WTC11 (cell line): ENCODE results near the gene CYBA. TPM values are rescaled to one million over a fixed set of nuclear protein-coding genes. Genes with fewer than 3 reads are reported as not detected.

Source experiments
- ATAC-seq: fragments of 200-7000 bp; cut with Tn5 transposase; 2 replicates; pipeline ENCODE4 v1.10.0; 2021; ENCODE audit warnings: mild to moderate bottlenecking, moderate library complexity
- CTCF ChIA-PET: fragments of 300-600 bp; sonication (Branson Sonifier 250); formaldehyde crosslinking; loops from one replicate; lab custom pipeline; 2021; ENCODE audit warnings: antibody characterized with exemption; lab: Charles Lee
- POLR2A ChIA-PET: fragments of 350-600 bp; sonication (Branson Sonifier 250); formaldehyde crosslinking; loops from one replicate; lab custom pipeline; 2021; ENCODE audit warnings: antibody characterized with exemption; lab: Charles Lee
- DNase-seq: peaks from one replicate; pipeline ENCODE4 v3.0.0; 2021; ENCODE audit warnings: low spot score
- H3K27ac Mint-ChIP-seq: 2 replicates; pipeline ENCODE4 v1.8.0; 2021; ENCODE audit warnings: mixed read lengths
- H3K27me3 Mint-ChIP-seq: 2 replicates; pipeline ENCODE4 v1.8.0; 2021; ENCODE audit warnings: low read depth, mild to moderate bottlenecking, moderate library complexity, mixed read lengths
- H3K36me3 Mint-ChIP-seq: 2 replicates; pipeline ENCODE4 v1.8.0; 2021; ENCODE audit warnings: mixed read lengths
- H3K4me1 Mint-ChIP-seq: 2 replicates; pipeline ENCODE4 v1.8.0; 2022; ENCODE audit warnings: mixed read lengths
- H3K4me3 Mint-ChIP-seq: 2 replicates; pipeline ENCODE4 v1.8.0; 2021; ENCODE audit warnings: mild to moderate bottlenecking, moderate library complexity, mixed read lengths
- H3K9me3 Mint-ChIP-seq: 2 replicates; pipeline ENCODE4 v1.8.0; 2021; ENCODE audit warnings: mixed read lengths
- ARID4B ChIP-seq: sonication (generic); formaldehyde crosslinking; IDR thresholded peaks from 2 replicates; pipeline ENCODE4 v1.8.0; 2023; ENCODE audit warnings: missing genetic modification reagents, mild to moderate bottlenecking, borderline replicate concordance
- E2F4 ChIP-seq: sonication (generic); formaldehyde crosslinking; IDR thresholded peaks from 2 replicates; pipeline ENCODE4 v1.8.1; 2022; ENCODE audit warnings: low read depth, mild to moderate bottlenecking, moderate library complexity, missing genetic modification reagents, borderline replicate concordance
- FOXP1 ChIP-seq: sonication (generic); formaldehyde crosslinking; IDR thresholded peaks from 2 replicates; pipeline ENCODE4 v1.8.0; 2022; ENCODE audit warnings: missing genetic modification reagents, mild to moderate bottlenecking, moderate library complexity, borderline replicate concordance
- GABPB1 ChIP-seq: sonication (generic); formaldehyde crosslinking; IDR thresholded peaks from 2 replicates; pipeline ENCODE4 v1.8.1; 2023; ENCODE audit warnings: mild to moderate bottlenecking, missing genetic modification reagents
- GRHL2 ChIP-seq: fragments of 250-450 bp; sonication (Bioruptor Pico); IDR thresholded peaks from 2 replicates; pipeline ENCODE4 v1.8.0; 2022; ENCODE audit warnings: mild to moderate bottlenecking, moderate library complexity; ENCODE audit not compliant: insufficient replicate concordance, severe bottlenecking
- MLX ChIP-seq: sonication (generic); formaldehyde crosslinking; IDR thresholded peaks from 2 replicates; pipeline ENCODE4 v1.8.1; 2023; ENCODE audit warnings: mild to moderate bottlenecking, missing genetic modification reagents, moderate library complexity
- NFATC4 ChIP-seq: fragments of 250-450 bp; sonication (Bioruptor Pico); IDR thresholded peaks from 2 replicates; pipeline ENCODE4 v1.9.0; 2021; ENCODE audit warnings: mild to moderate bottlenecking
- NFE2L1 ChIP-seq: sonication (generic); formaldehyde crosslinking; IDR thresholded peaks from 2 replicates; pipeline ENCODE4 v1.8.1; 2023; ENCODE audit warnings: missing genetic modification reagents
- PRDM15 ChIP-seq: sonication (generic); formaldehyde crosslinking; IDR thresholded peaks from 2 replicates; pipeline ENCODE4 v1.8.0; 2022; ENCODE audit warnings: missing genetic modification reagents
- SMAD4 ChIP-seq: sonication (generic); formaldehyde crosslinking; IDR thresholded peaks from 2 replicates; pipeline ENCODE4 v1.8.0; 2022; ENCODE audit warnings: mild to moderate bottlenecking, missing genetic modification reagents
- USF1 ChIP-seq: sonication (generic); formaldehyde crosslinking; IDR thresholded peaks from 2 replicates; pipeline ENCODE4 v1.8.0; 2022; ENCODE audit warnings: mild to moderate bottlenecking, missing genetic modification reagents
- ZBTB43 ChIP-seq: sonication (generic); formaldehyde crosslinking; IDR thresholded peaks from 2 replicates; pipeline ENCODE4 v1.8.1; 2023; ENCODE audit warnings: mild to moderate bottlenecking, missing genetic modification reagents
- ZNF138 ChIP-seq: sonication (generic); formaldehyde crosslinking; conservative IDR thresholded peaks from 2 replicates; pipeline ENCODE4 v1.8.1; 2022; ENCODE audit warnings: mild to moderate bottlenecking, moderate library complexity, missing genetic modification reagents
- ZNF232 ChIP-seq: sonication (generic); formaldehyde crosslinking; IDR thresholded peaks from 2 replicates; pipeline ENCODE4 v1.8.0; 2022; ENCODE audit warnings: mild to moderate bottlenecking, missing genetic modification reagents
- ZNF396 ChIP-seq: fragments of 250-450 bp; sonication (Bioruptor Pico); IDR thresholded peaks from 2 replicates; pipeline ENCODE4 v1.8.0; 2021; ENCODE audit warnings: mild to moderate bottlenecking, moderate library complexity, borderline replicate concordance
- ZSCAN18 ChIP-seq: fragments of 250-450 bp; sonication (Bioruptor Pico); IDR thresholded peaks from 2 replicates; pipeline ENCODE4 v2.1.2; 2022; ENCODE audit warnings: mild to moderate bottlenecking, moderate library complexity
- total RNA-seq: library from RNA; stranded (reverse); gene quantifications from 3 replicates; pipeline ENCODE4 v1.2.3, GENCODE V29; 2021

CYBA gene
- total RNA-seq, 1 experiment from 2014 or later = 169 TPM

GRCh38 chr16:88634141-88634993 lies 16.5 kb downstream of the CYBA start (continued):
- TF ChIP-seq ZBTB43 (CRISPR knock-in tag) = 0 out of 2 replicates have a peak, but pooled peaks have one; percentile 65
- TF ChIP-seq ZNF396 (CRISPR knock-in tag) = no peak
- no peak for TF ChIP-seq NFATC4 (CRISPR knock-in tag)
- no peak for TF ChIP-seq GABPB1
- TF ChIP-seq GRHL2 (CRISPR knock-in tag) = no peak
- TF ChIP-seq ZNF232 = peak; percentile 41; the same call in 1 of the 2 replicates
- peak; percentile 78 for TF ChIP-seq PRDM15 (CRISPR knock-in tag)
- peak; percentile 21; the same call in 1 of the 2 replicates for TF ChIP-seq FOXP1
- 0 out of 2 replicates have a peak, but pooled peaks have one; percentile 38 for TF ChIP-seq E2F4 (CRISPR knock-in tag)

- ChIA-PET CTCF (interaction anchor here (0.5 to 3.4 kb wide), 24 partner anchors 9 to 212 kb away, joined by 3 to 17 read pairs (median 4); partner anchors contain the start of gene ZC3H18), POLR2A (interaction anchor here (1.1 to 1.9 kb wide), 2 partner anchors 24 to 63 kb away, joined by 5 to 6 read pairs; partner anchors contain the start of gene ZC3H18)
- Mint-ChIP-seq H3K9me3 (no peaks in the 10 kb centered on the region), H3K27ac (no peak overlapping the region), H3K36me3 (peaks cover 17% of the 10 kb centered on the region; the same call in 1 of the 2 replicates), H3K4me3 (peak overlapping the region; percentile 69), H3K27me3 (peaks cover 10% of the 10 kb centered on the region), H3K4me1 (peaks cover 33% of the 10 kb centered on the region)
- ATAC-seq = peak; percentile 45
- no peak for TF ChIP-seq GRHL2 (CRISPR knock-in tag)
- no peak for TF ChIP-seq ZNF138
- TF ChIP-seq USF1 = 0 out of 2 replicates have a peak, but pooled peaks have one; percentile 4
- peak; percentile 67 for DNase-seq
Observed at GRCh38 chr16:88633684-88634140, 17.1 kb downstream of the CYBA start.

GRCh38 chr16:88632587-88632930 lies 18.3 kb downstream of the CYBA start:
- Mint-ChIP-seq H3K4me3 (no peak overlapping the region), H3K36me3 (peaks cover 19% of the 10 kb centered on the region), H3K9me3 (no peaks in the 10 kb centered on the region), H3K27me3 (peaks cover 10% of the 10 kb centered on the region), H3K4me1 (peaks cover 21% of the 10 kb centered on the region), H3K27ac (peak overlapping the region; percentile 83)
- ATAC-seq (no peak), DNase-seq (no peak)
- POLR2A ChIA-PET = interaction anchor here (1.0 to 1.9 kb wide), 3 partner anchors 13 to 62 kb away, joined by 3 to 6 read pairs (median 5); partner anchors contain the start of gene ZC3H18
- CTCF ChIA-PET = interaction anchor here (0.6 to 3.4 kb wide), 12 partner anchors 11 to 131 kb away, joined by 3 to 17 read pairs (median 5); no protein-coding TSS in a partner anchor
- TF ChIP-seq ZSCAN18 (CRISPR knock-in tag) (no peak), ARID4B (CRISPR knock-in tag) (no peak), NFE2L1 (CRISPR knock-in tag) (no peak), SMAD4 (no peak), MLX (CRISPR knock-in tag) (no peak)
